Neural crest cell (in vitro differentiated cells): ENCODE results near the gene APCDD1L. TPM values are rescaled to one million over a fixed set of nuclear protein-coding genes. Genes with fewer than 3 reads are reported as not detected.

Source experiments
- DNase-seq: peaks from one replicate; pipeline ENCODE4 v3.0.0; 2021; ENCODE audit warnings: low read depth, mixed read lengths, low spot score
- H3K27ac Mint-ChIP-seq: one replicate; pipeline ENCODE4 v1.8.0; 2021; ENCODE audit warnings: mild to moderate bottlenecking, mixed read lengths; ENCODE audit not compliant: unreplicated experiment
- H3K27me3 Mint-ChIP-seq: 2 replicates; pipeline ENCODE4 v1.8.0; 2021; ENCODE audit warnings: low read depth, mild to moderate bottlenecking, mixed read lengths
- H3K36me3 Mint-ChIP-seq: 2 replicates; pipeline ENCODE4 v1.8.0; 2021; ENCODE audit warnings: low read depth, mild to moderate bottlenecking, mixed read lengths
- H3K4me1 Mint-ChIP-seq: 2 replicates; pipeline ENCODE4 v1.8.0; 2021; ENCODE audit warnings: mixed read lengths
- H3K4me3 Mint-ChIP-seq: one replicate; pipeline ENCODE4 v1.8.0; 2021; ENCODE audit warnings: mild to moderate bottlenecking, mixed read lengths
- H3K9me3 Mint-ChIP-seq: 2 replicates; pipeline ENCODE4 v1.8.0; 2021; ENCODE audit warnings: mixed read lengths
- total RNA-seq: library from RNA; stranded (reverse); gene quantifications from 2 replicates; pipeline ENCODE4 v1.2.1, GENCODE V29; 2021
- TF ChIP-seq, protein P1 (sequence below): fragments of 200-600 bp; sonication (generic); conservative IDR thresholded peaks from 2 replicates; pipeline ENCODE4 v1.5.0; 2021; ENCODE audit warnings: antibody characterized with exemption, mild to moderate bottlenecking

Gene APCDD1L
- total RNA-seq, 1 donor from 2014 or later, result not detected

DNA sequence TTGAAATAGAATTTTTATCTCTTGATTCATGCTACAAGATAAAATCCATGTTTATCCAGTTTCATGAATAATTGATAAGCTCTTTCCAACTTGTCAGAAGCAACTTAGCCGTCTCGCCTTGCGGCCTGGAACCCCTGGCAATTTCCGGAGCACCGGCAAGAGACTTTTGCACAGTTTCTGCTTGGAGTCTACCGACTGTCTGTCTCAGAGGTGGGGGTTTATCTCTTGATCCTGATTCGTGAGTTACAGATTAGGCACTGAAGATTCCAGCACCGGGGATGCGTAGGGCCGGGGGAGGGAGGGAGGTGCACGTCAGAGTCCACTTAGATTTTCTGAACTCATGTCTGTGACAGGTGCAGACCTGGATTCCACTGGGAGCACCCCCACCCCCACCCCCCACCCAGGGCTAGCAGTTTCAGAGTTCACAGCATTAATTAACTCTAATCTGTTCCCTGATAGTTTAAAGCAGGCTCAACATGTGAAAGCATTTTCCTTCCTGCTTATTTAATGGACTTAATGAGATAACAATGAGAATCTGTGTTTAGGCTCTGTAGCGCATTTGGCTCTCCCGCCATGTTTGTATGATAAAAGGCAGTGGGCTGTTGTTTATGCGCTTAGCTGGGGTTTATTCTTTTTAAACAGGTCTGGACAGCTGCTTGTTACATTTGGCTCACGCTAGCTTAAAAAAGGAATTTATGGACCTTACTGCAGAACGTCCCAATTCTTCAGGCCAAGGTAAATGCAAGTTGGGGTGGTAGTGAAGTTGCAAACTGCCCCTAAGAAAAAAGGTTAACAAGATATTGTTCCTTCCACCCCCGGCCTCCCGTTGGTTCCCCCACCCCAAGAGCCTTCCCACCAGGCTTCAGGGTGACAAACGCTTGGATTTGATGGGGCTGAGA lies 8.1 kb upstream of the APCDD1L start:
- DNase-seq, result no peak
- Mint-ChIP-seq H3K27ac (no peak overlapping the region), H3K27me3 (peaks cover 24% of the 10 kb centered on the region), H3K9me3 (peaks cover 9% of the 10 kb centered on the region), H3K4me3 (no peak overlapping the region), H3K36me3 (peaks cover 8% of the 10 kb centered on the region), H3K4me1 (peaks cover 15% of the 10 kb centered on the region)
- TF ChIP-seq, protein P1, sequence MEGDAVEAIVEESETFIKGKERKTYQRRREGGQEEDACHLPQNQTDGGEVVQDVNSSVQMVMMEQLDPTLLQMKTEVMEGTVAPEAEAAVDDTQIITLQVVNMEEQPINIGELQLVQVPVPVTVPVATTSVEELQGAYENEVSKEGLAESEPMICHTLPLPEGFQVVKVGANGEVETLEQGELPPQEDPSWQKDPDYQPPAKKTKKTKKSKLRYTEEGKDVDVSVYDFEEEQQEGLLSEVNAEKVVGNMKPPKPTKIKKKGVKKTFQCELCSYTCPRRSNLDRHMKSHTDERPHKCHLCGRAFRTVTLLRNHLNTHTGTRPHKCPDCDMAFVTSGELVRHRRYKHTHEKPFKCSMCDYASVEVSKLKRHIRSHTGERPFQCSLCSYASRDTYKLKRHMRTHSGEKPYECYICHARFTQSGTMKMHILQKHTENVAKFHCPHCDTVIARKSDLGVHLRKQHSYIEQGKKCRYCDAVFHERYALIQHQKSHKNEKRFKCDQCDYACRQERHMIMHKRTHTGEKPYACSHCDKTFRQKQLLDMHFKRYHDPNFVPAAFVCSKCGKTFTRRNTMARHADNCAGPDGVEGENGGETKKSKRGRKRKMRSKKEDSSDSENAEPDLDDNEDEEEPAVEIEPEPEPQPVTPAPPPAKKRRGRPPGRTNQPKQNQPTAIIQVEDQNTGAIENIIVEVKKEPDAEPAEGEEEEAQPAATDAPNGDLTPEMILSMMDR, result no peak

DNA sequence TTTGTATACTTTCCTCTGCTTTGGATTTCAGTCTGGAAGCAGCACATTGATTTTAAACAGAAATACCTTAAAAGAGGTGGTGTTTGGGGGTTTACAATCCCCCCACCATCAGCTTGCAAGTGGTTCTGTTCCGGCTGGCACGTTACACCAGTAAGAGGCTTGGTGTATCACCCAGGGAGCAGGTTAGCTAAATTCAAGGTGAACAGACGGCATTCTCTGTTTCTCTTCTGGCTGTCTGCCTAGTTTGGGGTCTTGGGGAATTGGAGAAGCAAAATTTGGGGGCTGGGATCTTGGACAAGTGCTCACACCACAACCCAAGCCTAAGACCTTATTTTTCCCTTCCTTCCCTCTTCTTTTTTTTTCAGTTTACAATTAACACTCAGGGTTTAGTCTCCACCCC lies 7.5 kb upstream of the APCDD1L start:
- H3K4me1 Mint-ChIP-seq, result peaks cover 15% of the 10 kb centered on the region
- H3K27ac Mint-ChIP-seq, result no peak overlapping the region
- no peak overlapping the region for H3K4me3 Mint-ChIP-seq
- DNase-seq, result no peak
- H3K36me3 Mint-ChIP-seq, result peaks cover 8% of the 10 kb centered on the region
- H3K9me3 Mint-ChIP-seq, result peaks cover 9% of the 10 kb centered on the region
- peaks cover 30% of the 10 kb centered on the region for H3K27me3 Mint-ChIP-seq
- TF ChIP-seq, protein P1, result no peak

DNA sequence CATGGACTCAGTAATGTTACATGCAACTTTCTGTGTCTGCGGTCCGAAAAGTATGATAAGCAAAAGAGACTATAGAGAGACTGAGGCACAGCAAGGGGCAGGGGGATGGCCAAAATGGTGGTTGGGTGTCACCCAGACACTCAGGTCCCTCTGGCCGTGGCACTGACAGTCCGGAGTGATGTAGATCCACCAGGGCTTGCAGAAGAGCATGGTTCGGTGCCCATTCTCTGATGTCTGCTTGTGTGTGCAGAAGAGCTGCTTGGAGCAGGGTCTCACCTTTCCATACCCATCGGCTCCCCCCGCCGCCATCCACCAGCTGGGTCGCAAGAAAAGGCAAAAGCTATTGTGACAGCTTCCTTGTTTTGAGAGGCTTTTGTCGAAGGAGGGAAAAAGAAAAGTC lies 6.6 kb upstream of the APCDD1L start:
- peaks cover 39% of the 10 kb centered on the region for H3K27me3 Mint-ChIP-seq
- DNase-seq, result no peak
- TF ChIP-seq, protein P1, result no peak
- peaks cover 15% of the 10 kb centered on the region for H3K4me1 Mint-ChIP-seq
- H3K4me3 Mint-ChIP-seq, result no peak overlapping the region
- no peak overlapping the region for H3K27ac Mint-ChIP-seq
- peaks cover 9% of the 10 kb centered on the region for H3K9me3 Mint-ChIP-seq
- H3K36me3 Mint-ChIP-seq, result peaks cover 8% of the 10 kb centered on the region

DNA sequence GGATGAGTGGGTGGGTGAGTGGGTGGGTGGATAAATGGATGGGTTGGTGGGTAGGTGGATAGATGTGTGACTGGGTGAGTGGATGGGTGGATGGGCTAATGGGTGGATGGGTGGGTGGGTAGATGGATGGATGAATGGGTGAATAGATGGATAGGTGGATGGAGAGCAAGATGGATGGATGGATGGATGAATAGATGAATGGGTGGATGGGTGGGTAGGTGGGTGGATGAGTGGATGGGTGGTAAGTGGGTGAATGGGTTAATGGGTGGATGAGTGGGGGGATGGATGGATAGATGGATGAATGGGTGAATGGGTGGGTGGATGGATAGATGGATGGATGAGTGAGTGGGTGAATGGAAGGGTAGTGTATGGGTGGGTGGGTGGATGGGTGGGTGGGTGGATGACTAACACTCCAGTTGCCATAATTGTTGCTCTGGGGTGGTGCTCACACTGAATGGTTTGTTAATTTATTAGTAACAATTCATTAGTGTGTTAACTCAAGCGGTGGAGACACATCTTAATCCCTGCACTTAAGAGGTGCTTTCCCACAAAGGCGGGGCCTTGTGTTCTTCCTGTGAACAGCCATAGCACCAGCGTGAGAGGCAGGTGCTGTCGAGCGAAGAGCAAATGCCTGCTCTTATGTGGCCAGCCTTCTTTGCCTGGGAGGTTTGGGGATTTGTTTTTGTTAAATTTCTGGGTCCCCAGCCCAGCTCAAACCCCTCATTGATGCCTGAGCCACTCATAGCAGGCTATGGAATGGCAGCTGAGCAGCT lies 4.9 kb upstream of the APCDD1L start:
- DNase-seq, result no peak
- Mint-ChIP-seq H3K4me1 (peaks cover 15% of the 10 kb centered on the region), H3K4me3 (no peak overlapping the region), H3K27me3 (peaks cover 56% of the 10 kb centered on the region), H3K9me3 (no peaks in the 10 kb centered on the region), H3K27ac (no peak overlapping the region), H3K36me3 (peaks cover 3% of the 10 kb centered on the region)
- TF ChIP-seq, protein P1, result no peak

DNA sequence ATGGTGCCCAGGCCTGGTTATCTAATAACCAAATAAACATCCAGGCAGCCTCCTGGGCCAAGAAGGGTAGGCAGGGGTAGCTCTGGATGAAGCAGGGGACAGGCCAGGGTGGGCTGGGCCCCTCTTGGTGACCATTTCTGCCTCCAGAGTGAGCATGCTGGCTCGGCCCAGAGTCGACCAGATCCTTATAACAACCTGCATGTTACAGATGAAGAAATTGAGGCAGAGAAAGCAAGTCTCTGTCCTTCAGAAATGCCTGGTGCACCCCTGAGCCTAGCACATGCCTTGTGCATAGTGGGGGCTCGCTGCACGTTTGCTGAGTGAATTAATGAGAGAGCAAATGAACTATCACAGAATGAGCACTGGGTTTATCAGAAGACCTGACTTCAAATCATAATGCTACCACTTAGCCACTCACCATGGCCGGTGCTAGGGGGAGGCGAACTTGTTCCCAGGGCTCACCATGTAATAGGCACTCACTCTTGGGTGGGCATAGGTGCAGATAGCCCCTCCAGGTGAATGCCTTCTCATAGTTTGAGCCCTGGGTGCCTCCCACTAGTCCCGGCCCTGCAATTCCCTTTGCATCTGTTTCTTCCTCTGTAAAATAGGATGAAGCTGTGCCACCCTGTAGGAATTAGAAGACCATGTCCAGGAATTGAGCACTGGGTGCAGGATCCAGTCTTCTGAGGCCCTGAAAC lies 3.8 kb upstream of the APCDD1L start:
- Mint-ChIP-seq H3K27ac (no peak overlapping the region), H3K27me3 (peaks cover 66% of the 10 kb centered on the region), H3K4me1 (peaks cover 12% of the 10 kb centered on the region), H3K9me3 (no peaks in the 10 kb centered on the region), H3K4me3 (no peak overlapping the region), H3K36me3 (peaks cover 3% of the 10 kb centered on the region)
- TF ChIP-seq, protein P1, result no peak
- DNase-seq, result no peak
